ENCODE measurements around the gene GTF2I. TPM values are rescaled to one million over a fixed set of nuclear protein-coding genes. Genes with fewer than 3 reads are reported as not detected.
A peak's percentile ranks its signal among the peaks of the same experiment; 100 is the strongest.
"Not testable (repeated sequence)": the region's sequence is repeated elsewhere in the genome, so short reads cannot be mapped to it uniquely, and the experiment has no call there.

The GTF2I gene
- total RNA-seq, 1 experiment from 2014 or later, result 181 TPM

DNA sequence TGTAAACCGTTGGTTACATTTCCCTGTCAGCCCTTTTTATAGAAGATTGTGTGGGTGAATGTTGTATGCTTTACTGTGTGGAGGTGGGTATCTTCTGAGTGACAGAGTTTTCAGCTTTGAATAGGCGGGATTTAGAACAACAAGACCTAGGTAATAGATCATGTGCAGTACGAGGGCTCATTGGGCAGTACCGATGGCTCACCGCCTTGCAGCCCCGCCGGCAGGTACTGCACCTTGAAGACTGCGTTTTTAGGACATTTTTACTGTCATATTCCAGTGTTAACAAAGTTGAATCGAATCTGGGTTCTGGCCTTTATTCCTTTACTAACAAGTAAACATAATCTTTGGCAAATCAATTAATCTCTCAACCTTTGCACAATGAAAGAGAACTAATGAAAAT lies 60.4 kb downstream of the GTF2I start:
- Histone ChIP-seq H3K9me3 (replicated peaks) (no peaks in the 10 kb centered on the region), H3K36me3 (peaks cover 92% of the 10 kb centered on the region), H3K27ac (no peak overlapping the region), H3K4me1 (no peaks in the 10 kb centered on the region), H3K4me3 (no peak overlapping the region), H3K27me3 (no peaks in the 10 kb centered on the region)
- no peak for DNase-seq

DNA sequence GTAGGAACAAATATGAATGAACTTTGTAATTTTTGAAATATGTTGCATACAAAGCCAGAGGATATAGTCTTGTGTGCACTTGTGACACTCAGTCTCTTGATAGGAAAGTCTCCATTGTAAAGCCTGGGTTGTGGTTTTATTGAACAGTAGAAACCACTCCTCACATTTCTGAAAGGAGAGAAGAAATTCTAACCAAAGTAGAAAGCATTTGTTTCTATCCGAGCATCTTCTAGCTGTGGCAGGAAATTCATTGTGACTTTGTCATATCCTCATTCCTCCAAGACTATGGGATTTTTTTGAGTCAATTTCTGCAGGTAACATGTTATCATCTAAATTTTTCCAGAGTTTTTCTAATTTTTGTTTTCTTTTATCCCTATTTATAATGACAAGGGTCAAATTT lies 60.8 kb downstream of the GTF2I start:
- H3K9me3 ChIP-seq (replicated peaks), result no peaks in the 10 kb centered on the region
- peaks cover 88% of the 10 kb centered on the region for H3K36me3 ChIP-seq
- H3K27ac ChIP-seq, result no peak overlapping the region
- no peak overlapping the region for H3K4me3 ChIP-seq
- H3K27me3 ChIP-seq, result no peaks in the 10 kb centered on the region
- no peak for DNase-seq
- no peaks in the 10 kb centered on the region for H3K4me1 ChIP-seq

DNA sequence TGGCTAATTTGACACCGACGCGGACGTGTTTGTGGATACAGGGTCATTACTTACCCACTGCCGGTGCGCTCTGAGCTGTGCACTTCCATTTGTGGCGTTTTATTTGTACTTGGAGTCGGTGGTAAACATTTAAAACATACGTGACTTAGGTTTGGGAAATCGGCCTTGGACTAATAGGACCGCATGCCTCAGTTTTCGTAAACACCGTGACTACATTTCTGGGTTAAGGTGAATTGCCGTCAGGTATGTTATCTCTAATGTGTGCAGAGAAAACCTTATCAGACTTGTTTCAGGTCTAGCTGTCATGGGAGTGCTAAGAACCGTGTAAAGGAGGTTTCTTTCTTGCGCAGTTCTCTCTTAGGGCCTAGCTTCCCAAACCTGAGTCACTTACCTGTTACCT lies 64.6 kb downstream of the GTF2I start:
- Histone ChIP-seq H3K27me3 (no peaks in the 10 kb centered on the region), H3K4me3 (no peak overlapping the region), H3K9me3 (replicated peaks) (no peaks in the 10 kb centered on the region), H3K36me3 (peaks cover 65% of the 10 kb centered on the region), H3K27ac (no peak overlapping the region), H3K4me1 (0 out of 2 replicates have a peak, but pooled peaks cover 2% of the 10 kb centered on the region)
- no peak for DNase-seq

DNA sequence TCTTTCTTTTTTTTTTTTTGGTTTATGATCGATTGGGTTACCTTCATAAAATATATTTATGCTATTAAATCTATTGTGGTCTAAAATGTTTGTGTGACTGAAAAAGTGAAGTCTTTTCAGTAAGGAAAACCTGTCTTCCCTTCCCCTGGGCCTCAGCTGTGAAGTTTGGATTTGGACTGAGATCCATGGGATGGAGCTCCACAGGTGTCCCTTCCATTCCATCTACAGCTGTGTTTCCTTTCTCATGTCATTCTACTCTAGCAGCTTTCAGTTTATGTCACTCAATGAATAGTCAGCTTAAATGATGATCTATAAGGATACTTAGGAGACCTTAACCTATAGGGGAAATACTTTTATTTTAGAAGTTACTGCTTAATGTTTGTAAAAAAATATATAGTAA lies 68.3 kb downstream of the GTF2I start:
- peak in 1 of 2 experiments; percentile 21 for DNase-seq
- Histone ChIP-seq H3K27ac (no peak overlapping the region), H3K27me3 (no peaks in the 10 kb centered on the region), H3K9me3 (replicated peaks) (no peaks in the 10 kb centered on the region), H3K4me1 (0 out of 2 replicates have a peak, but pooled peaks cover 6% of the 10 kb centered on the region), H3K36me3 (peaks cover 37% of the 10 kb centered on the region), H3K4me3 (no peak overlapping the region)

DNA sequence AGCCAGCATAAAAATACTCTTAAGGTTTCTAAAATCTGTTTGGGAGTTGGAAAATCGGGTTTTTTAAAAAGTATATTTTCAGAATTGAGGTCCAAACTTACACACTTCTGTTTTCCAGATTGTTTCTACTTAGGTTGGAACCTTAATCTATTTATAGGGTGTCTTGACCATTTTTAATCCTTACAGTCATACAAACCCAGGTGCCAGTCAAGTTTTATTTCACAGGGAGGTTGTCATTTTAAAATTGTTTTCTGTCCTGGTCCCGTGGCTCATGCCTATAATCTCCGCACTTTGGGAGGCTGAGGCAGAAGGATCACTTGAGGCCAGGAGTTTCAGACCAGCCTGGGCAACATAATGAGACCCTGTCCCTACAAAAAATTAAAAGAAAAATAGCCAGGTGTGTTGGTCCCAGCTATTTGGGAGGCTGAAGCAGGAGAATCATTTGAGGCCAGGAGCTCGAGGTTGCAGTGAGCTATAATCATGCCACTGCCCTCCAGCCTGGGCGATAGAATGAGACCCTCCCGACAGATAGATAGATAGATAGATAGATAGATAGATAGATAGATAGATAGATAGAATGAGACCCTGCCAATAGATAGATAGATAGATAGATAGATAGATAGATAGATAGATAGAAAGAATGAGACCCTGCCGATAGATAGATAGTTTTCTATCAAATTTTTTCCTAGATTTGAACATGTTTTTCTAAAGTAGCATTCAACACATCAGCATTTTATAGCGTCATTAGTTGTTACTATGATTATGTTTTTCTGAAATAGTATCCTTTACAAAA lies 69.0 kb downstream of the GTF2I start:
- no peak overlapping the region for H3K27ac ChIP-seq
- H3K36me3 ChIP-seq, result peaks cover 30% of the 10 kb centered on the region
- no peak for DNase-seq
- no peaks in the 10 kb centered on the region for H3K27me3 ChIP-seq
- 0 out of 2 replicates have a peak, but pooled peaks cover 6% of the 10 kb centered on the region for H3K4me1 ChIP-seq
- H3K4me3 ChIP-seq, result no peak overlapping the region
- no peaks in the 10 kb centered on the region for H3K9me3 ChIP-seq (replicated peaks)

DNA sequence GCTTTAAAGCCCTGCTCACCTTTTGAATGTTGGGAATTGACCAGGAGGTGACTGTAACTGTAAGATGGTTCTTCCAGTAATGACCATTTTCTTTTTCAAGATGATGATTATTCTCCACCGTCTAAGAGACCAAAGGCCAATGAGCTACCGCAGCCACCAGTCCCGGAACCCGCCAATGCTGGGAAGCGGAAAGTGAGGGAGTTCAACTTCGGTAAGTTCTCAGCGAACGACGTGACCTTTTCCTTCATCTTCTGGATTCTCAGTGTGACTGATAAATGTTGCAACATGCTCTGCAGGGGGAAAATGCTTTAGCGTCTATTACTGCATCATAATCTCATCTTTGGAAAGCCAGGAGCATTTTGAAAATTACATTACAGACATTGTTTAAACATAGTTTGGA lies 71.2 kb downstream of the GTF2I start:
- peaks cover 20% of the 10 kb centered on the region for H3K36me3 ChIP-seq
- H3K27me3 ChIP-seq; H3K9me3 ChIP-seq (replicated peaks); H3K4me1 ChIP-seq; H3K27ac ChIP-seq; DNase-seq; H3K4me3 ChIP-seq: not testable (repeated sequence)

DNA sequence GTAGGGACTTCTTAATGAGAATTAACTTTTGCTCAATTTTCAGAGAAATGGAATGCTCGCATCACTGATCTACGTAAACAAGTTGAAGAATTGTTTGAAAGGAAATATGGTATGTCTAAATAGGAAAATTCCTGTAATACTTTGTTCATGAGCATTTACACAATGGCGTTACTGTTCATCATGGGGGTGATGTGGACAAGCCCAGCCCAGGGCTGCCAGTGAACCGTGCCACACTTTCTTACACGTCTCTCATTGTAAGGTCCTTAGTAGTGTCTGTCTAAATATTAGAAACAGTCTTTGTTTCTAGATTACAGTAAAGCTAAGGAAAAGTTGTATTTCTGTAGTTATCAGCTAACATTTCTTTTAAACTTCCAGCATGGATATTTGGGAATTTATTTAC lies 72.7 kb downstream of the GTF2I start:
- not testable (repeated sequence) for H3K4me1 ChIP-seq; H3K9me3 ChIP-seq (replicated peaks); H3K4me3 ChIP-seq; H3K27me3 ChIP-seq; H3K27ac ChIP-seq; H3K36me3 ChIP-seq; DNase-seq

DNA sequence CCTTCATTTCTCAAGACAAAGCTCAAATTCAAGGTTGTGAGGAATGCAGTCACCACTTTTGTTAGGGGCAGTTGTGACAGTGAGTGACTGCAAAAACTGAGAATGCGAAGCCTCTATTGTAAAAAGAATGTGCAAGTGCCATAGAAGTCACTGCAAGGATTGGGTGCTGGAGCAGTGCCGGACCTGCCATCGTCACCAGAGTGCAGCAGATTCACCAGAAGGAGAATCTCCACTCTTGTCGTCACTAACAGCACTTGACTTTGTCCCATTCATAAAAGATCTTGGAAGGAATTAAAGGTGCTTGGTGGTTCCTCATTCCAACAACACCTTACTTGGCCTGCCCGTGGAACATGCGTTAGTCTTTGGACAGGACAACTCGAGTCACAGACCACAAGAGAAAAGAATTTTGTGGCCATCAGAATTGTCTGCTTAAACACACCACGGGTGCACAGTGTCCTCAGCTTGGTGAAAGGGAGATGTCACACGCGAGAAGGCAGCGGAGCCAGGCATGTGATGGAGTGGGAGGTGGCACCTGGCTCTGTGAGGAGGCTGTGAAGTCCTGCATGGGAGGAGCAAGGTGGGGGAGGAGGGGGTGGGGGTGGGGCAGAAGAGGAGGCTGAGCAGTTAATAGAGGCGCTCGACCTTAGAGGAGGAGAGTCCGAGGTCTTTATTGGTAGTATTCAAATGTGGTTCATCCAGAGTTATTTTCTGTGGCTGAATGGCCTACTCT lies 82.6 kb downstream of the GTF2I start:
- not testable (repeated sequence) for H3K27me3 ChIP-seq; H3K27ac ChIP-seq; DNase-seq; H3K9me3 ChIP-seq (replicated peaks); H3K4me1 ChIP-seq; H3K4me3 ChIP-seq; H3K36me3 ChIP-seq

DNA sequence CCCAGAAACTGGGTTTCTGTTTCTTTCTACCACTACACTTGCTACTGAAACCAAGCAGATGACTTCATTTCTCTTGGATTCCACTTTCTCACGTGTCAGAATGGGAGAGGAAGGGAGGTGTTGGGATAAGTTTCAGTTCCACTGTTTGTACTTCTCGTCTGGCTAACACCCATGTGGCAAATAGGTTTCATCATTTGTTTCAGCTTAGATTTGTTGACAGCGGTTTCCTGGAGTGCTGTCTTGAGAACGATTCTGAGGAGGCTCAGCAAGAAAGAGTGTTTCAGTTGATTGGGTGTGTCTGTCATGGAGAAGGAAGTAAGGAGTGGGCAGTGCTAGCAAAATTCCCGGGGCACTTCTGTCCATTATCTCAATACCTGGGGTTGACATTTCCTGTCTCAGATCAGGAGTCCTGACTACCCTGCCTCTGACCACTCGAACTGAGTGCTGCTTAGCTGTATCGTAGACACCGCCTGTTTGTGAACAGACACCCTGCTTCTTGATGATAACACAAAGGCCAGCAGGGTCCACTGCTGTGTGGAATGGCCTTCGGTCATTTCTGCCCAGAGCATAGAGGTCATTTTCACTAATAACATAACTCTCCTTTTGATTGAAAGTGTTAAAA lies 86.5 kb downstream of the GTF2I start:
- H3K4me1 ChIP-seq; H3K36me3 ChIP-seq; H3K9me3 ChIP-seq (replicated peaks); DNase-seq; H3K27me3 ChIP-seq; H3K4me3 ChIP-seq; H3K27ac ChIP-seq: not testable (repeated sequence)

DNA sequence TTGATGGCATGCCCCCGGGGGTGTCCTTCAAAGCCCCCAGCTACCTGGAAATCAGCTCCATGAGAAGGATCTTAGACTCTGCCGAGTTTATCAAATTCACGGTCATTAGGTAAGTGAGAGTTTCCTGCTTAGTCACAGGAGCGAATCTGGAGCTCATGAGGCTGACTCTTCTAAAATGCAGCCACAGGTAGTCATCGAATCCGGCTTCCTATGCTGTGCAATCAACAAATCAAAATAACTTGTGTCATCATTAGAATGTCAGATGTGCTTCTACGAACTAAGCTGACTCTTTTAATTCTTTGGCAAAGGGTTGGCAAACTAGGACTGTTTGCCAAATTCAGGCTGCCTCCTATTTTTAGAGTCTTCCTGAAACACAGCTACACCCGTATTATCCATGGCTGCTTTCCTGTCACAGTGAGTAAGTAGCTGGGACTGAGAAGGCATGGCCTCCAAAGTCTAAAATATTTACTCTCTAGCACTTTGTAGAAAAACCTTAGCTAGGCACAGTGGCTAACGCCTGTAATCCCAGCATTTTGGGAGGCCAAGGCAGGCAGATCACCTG lies 96.5 kb downstream of the GTF2I start:
- H3K4me1 ChIP-seq; H3K4me3 ChIP-seq; H3K36me3 ChIP-seq; H3K9me3 ChIP-seq (replicated peaks); H3K27me3 ChIP-seq; DNase-seq; H3K27ac ChIP-seq: not testable (repeated sequence)

DNA sequence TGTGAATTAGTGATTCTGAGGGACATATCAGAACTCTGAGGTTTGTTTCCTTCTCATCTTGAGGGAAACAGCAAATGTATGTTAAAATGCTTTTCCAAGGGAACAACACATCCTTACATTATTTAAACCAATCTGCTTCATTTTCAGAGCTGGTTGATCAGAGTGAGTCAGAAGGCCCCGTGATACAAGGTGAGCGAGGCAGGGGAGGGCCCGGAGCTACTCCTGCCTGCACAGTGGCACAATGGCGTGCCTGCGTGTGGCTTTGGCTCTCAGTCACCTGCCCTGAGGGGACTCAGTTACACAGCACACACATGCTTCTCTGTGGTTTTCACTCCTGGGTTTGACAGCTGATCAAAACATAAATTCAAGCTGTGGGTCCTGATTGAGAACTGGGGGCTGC lies 99.2 kb downstream of the GTF2I start:
- not testable (repeated sequence) for H3K4me3 ChIP-seq; H3K27me3 ChIP-seq; H3K27ac ChIP-seq; H3K4me1 ChIP-seq; H3K36me3 ChIP-seq; H3K9me3 ChIP-seq (replicated peaks); DNase-seq

DNA sequence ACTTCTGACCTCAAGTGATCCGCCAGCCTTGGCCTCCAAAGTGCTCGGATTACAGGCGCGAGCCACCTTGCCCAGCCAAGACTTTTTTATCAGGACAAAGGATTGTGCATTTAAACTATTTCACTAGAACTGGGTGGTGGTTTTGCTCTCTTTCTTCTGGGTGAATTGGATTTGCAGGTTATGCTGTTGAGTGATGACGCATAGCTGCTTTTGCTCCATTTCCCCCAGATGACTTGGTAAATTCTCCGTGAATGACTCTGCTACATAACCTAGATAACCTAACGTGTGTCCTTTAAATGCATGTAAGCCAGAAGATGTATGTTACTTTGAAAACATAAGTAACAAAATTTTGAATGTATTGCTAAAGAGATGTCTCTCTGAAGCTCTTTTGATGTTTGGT lies 100.8 kb downstream of the GTF2I start:
- not testable (repeated sequence) for H3K4me1 ChIP-seq; H3K4me3 ChIP-seq; DNase-seq; H3K27me3 ChIP-seq; H3K9me3 ChIP-seq (replicated peaks); H3K36me3 ChIP-seq; H3K27ac ChIP-seq

DNA sequence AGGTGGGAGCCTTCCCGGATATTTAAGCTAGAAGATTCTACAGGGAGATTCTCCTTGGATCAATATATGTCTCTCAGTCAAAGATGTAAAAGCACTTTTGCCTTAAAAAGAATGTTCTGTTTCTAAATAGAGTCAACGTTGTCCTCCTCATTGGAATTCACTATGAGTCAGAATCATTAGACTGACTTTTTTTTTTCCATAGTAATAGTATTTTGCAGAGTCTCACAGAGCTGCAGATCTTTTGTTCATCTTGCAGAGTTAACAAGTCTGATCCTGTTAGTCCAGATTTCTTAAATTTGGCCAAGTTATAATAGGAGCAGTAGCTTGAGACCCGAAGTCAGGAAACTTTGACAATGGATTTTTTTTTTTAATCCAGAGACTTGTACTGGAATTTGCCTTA lies 101.5 kb downstream of the GTF2I start:
- H3K27ac ChIP-seq; H3K4me3 ChIP-seq; DNase-seq; H3K27me3 ChIP-seq; H3K4me1 ChIP-seq; H3K9me3 ChIP-seq (replicated peaks); H3K36me3 ChIP-seq: not testable (repeated sequence)

DNA sequence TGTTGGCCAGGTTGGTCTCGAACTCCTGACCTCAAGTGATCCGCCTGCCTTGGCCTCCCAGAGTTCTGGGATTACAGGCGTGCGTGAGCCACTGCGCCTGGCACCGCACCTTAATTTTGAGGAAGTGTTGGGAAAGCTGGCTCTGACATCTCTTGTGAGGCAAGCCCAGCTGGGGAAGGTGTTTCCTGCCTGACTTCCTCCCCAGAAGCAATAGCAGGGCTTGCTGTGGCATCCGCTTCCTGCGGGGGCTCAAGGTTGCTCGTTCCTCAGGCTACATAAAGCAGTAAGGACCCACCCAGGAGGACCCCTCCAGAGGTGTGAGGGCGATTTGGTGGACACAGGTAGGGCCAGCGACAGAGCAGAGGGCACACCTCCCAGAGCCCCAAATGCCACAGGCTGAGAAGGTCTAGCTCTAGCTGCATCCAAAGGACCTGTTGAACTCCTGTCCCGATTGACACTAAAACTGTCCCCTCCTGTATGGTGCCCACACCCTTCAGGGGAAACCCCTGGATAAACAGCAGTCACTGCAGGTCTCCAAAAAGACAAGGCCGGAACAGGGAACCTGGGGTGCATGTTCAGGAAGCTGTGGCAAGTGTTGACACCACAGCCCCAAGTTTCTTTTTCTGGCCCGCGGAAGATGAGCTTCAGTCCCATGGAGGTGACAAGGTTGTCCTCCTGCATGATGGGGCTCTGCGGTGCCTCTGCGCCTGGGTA lies 107.8 kb downstream of the GTF2I start:
- not testable (repeated sequence) for H3K27me3 ChIP-seq; H3K9me3 ChIP-seq (replicated peaks); H3K36me3 ChIP-seq; H3K4me3 ChIP-seq; DNase-seq; H3K27ac ChIP-seq; H3K4me1 ChIP-seq

DNA sequence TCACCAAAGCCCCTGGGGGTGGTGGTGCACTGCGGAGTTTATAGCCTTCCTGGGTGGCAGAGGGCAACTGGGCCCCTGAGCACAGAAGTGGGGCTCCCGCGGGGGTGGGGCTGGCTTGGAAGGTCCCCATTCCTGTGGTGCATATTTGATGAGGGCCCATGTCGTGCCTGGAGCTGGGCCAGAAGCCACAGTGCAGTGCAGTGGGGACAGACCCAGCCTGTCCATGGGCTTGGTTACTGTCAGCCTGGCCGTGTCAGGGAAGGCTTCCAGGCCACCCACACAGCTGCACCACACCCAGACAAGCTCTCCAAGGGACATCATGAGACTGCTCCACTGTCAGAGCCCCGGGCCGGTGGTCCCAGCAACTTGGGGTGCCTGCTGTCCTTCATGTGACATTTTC lies 109.0 kb downstream of the GTF2I start:
- H3K9me3 ChIP-seq (replicated peaks); H3K27me3 ChIP-seq; H3K27ac ChIP-seq; H3K4me3 ChIP-seq; DNase-seq; H3K36me3 ChIP-seq; H3K4me1 ChIP-seq: not testable (repeated sequence)
